HG03432 (cell line): ENCODE measurements around the gene GMPPA.
A peak's percentile ranks its signal among the peaks of the same experiment; 100 is the strongest.

Source experiments
- ATAC-seq: cut with Tn5 transposase; IDR thresholded peaks from one replicate; pipeline ENCODE4 v1.9.1; 2021; ENCODE audit warnings: mild to moderate bottlenecking, moderate library complexity; ENCODE audit not compliant: unreplicated experiment

GMPPA gene

DNA sequence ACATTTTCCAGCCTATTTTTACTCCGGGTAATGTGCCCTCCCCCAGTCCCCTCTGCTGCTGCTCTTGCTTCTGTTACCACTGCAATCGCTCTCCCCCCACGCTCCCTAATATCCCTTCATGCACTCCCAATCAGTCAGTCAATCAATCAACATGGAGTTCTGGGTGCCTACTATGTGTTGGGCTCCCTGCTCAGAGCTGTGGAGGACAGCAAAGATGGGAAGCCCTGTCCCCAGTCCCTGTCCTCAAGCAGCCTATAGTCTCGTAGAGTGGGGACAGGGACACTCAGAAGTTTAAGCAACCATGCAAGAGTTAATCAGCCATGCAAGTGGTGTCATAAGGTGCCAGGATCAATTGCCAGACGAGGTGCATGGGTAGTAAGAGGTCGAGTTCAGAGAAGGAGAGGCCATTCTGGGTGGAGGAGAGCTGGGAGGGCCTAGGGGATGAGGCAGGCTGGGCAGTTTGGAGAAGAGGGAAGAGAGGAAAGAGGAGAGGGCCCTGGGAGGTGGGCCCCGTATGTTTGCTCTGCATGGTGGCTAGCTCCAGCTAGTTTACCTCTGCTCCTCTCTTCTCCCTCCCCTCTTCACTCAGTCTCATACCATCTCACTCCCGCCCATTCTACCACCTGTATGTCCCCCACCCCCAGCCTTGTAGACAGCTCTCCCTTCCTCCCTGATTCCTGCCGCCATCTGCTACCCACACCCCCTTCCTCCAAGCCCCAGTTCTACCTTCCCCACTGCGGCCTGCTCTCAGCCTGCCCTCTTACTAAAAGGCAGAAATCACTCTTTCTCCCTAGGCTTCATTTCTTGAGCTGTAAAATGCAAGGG is 19.5 kb downstream of the GMPPA start:
- ATAC-seq: no peak

DNA sequence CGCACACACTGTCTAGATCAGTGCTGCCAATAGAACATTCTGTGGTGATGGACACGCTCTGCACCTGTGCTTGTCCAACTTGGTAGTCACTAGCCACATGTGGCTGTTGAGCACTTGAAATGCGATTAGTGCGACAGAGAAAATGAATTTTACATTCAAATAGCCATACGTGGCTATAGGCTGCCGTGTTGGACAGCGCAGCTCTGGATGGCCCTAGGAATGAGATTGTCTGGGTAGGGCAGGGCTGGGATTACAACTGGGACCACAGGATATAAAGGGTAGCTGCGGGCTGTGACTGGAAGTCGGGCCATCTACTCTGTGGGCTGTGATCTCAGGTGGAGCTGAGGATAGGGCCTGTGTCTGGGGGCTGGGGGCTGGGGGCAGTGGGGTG is 20.8 kb downstream of the GMPPA start:
- ATAC-seq: no peak

DNA sequence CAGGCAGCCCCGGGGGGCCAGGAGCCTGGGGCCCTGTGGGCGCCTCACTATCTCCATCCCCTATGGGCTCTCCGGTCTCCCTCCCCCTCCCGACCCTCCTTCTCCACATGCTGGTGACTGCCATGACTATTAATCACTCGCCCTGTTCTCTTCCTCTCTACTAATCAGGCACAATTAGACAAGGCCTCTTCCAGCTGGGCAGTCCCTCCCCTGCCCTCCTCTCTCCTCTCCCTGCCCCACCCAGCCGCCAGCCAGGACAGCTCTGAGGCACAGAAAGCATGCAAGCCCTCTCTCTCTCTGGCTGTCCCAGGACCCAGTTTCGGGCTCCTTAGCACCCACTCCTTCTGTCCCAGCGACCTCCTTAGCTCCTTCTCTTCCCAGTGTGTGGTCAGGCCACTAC is 21.4 kb downstream of the GMPPA start:
- ATAC-seq: no peak

DNA sequence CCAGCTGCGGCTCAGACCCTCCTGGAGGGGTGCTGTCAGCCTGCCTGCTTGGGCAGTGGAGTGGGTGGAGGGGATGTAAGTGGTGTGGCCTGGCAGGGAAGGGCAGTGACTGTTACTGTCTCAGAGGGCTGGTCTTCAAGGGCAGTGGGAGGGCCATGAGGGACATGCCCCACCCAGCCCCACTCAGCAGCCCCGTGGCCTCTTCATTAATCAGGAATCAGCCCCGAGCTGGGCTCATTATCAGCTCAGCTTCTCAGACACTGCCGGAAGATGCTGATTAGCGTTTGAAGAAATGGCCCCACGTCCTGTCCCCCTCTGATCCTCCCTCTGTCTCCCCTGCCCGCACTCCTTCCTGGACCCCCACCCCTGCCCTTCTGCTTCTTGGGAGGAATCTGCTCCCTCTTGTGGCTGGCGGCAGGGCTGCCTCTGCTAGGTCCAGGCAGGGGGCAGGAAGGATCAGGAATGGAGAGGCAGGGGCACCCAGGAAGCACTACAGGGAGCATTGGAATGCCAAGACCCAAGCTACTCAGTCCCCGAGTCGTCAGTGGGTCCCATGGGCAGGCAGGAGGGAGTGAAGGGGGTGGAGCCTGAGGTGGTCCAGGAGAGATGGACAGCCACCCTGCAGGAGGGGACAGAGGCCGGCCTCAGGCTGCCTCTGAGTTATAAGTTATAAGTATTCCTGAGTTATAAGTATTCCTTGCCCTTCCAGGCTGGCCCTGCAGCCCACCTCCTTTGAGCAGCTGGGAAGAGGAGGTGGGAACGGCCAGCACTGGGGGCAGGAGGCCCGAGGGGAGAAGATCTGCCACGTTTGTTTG is 22.6 kb downstream of the GMPPA start:
- ATAC-seq: no peak

DNA sequence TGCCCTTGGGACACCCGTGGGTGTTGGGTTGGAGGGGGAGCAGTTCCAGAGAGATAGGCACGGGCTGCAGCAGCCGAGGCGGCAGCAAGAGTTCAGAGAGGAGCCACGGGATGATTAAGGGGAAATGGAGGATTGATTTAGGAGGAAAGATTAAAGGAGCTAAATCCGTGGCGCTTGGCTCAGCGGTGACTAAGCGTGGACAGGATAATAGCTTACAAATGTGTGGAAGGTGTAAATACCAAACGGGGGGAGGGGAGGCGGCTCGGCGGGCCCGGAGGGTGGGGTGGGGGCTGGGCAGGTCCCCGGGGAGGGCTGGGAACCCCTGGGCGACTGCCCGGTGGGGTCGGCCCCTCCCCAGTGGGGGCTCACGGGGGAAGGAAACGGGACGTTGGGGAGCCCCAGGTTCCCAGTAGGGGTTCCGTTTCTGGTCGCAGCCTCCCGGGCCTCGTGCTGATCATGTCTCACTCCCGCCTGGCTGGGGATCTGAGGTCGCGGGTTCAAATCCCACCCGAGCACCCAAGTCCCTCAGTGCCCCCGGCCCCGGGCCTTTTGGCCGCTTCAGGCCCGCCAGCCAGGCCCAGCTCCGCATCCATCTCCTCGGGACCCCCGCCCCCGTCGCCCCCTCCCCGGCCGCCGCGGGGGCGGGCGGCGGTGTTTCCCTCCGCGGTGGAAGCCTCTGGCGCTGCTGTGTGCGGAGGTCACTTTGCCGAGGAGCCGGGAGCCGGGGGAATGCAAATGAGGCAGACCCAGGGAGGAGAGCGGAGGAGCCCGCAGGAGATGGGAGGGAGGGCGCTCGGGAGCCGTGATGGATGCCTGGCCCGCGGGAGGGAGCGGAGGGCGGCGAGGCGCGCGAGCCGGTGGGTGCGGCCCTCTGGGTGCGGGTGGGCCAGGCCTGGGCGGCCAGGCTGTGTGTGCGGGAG is 23.7 kb downstream of the GMPPA start:
- ATAC-seq: no peak

DNA sequence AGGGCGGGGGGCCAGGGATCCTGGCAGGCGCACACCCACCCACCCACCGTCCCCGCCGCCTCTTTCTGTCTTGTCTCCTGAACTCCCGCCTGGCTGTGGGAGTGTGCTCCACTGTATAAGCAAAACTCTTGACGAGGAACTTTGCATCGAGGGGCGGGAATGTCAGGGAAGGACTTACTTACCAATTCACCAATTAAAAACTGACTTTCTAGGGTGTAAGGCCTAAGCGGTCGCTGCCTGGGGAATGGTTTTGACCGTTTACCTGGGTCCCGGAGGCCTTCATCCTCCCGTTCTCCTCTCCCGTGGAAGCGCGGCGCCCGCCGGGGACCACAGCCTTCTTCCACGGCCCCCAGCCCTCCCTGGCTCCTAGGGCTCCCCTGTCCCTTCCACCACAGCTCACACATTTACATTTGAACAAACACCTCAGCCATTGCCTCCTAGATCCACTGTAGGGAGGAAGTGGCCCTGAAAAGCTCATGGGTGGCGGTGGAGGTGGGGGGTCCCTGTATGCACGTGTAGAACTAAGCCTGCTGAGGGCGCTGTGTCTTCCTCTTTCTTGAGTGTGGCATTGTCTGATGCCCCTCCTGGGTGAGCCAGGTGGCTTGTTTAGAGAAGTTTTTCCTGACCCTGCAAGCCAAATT is 24.5 kb downstream of the GMPPA start:
- ATAC-seq: no peak

DNA sequence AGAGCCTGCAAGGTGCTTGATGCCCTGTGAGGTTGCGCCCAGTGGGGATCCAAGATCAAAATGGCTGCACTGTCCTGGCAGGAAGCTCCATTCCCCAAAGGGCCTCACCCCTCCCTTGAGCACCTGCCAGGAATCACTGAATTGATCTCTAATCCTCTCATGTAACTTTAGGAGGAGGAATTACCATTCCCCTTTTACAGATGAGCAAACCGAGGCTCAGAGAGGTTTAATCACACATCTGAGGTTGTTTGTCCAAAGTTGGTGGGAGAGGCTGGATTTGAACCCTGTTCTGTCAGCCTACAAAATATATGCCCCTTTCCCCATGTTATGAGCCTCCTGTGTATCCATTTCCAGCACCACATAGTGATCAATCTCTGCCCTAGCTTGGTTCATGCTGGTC is 26.1 kb downstream of the GMPPA start:
- ATAC-seq: no peak

DNA sequence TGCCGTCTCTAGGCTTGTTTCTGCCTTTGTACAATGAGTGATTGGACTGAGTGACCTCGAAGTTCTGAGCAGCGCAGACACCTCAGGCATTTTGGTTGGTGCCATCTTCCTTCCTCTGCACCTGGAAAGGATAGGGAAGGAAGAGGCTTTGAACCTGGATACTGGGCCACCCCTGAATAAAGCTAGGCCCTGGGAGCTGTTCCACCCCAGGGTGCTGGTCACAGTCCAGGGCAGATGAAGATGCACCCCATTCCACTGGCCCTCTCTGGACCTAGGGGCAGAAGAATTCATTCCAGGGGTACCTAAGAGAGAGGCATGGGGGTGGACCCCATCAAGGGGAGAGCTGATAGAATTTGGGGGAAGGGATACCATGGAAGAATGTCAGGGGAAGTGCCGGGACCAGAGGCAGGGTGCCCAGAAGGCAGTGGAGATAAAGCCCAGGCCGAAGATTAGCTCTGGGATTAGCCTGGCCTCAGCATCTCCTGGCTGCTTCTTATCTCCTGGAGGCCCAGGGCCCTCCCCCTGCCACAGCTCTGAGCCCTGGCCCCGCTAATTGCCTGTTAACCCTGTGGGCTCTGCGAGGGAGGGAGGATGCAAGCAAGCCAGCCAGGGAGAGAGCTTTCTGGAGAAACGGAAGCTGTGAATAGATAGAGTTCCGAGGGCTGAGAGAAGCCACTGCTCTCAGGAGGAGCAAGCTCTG is 27.0 kb downstream of the GMPPA start:
- ATAC-seq: no peak

DNA sequence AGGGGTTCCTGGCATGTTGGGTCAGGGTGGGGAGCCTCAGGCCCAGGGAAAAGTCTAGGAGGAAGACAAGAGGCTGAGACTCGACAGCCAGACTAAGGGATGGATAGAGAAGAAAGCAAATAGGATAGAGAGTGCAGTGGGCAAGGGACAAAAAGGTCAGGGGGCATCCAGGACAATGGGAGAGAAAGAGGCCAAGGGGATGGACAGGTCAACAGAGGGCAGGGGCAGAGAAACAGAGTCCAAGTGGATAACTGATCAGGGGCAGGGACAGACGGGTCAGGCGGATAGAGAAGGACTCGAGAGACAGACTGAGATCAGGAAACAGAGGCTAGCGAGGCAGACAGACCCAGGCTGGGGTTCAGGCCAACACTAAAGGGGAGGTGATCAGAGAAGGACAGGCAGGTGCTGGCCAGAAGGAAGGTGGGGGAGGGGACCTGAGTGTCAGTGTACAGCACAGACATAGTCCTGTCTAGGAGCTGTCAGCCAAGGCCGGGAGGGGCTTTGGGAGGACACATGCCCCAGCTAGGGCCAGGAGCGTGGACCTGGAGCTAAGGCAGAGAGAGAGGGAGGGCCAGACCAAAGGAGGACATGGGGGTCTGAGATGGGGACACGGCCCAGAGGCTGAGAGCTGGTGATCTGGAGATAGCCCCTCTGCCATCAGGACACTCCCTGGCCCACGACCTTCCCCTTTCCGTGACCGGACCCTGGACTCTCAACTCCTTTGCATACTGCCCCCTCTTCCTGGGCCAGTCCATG is 27.8 kb downstream of the GMPPA start:
- no peak for ATAC-seq

DNA sequence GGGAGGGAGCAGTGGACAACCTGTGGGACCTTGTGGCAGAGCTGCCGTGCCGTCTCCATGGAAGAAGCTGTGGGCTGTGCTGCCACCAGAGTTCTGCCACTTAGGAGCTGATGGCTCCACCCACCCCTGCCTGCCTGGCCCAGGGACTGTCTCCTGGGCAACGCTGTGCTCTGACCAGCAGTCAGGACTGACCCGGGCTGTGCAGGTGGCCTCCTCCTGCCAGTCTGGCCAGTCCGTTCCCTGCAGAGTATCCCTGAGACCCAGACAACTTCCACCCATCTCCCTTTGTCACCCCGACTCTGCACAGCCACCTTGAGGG is 28.3 kb downstream of the GMPPA start:
- ATAC-seq: no peak

DNA sequence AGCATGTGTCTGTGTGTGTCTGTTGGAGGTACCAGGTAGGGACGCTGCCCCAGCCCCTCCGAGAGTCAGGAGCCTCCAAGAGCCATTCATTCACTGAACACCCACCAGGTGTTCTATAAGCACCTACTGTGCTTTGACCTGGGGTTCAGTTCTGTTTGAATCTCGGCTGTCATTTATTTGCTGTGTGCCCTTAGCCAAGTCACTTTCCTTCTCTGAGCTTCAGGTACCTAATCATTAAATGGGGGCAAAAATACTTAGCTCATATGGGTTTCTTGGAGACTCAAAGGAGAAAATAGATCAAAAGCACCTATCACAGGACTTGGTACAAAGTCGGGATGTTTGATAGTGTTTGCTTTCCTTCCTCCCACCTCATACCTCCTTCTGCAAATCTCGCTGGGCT is 28.8 kb downstream of the GMPPA start:
- ATAC-seq: no peak

DNA sequence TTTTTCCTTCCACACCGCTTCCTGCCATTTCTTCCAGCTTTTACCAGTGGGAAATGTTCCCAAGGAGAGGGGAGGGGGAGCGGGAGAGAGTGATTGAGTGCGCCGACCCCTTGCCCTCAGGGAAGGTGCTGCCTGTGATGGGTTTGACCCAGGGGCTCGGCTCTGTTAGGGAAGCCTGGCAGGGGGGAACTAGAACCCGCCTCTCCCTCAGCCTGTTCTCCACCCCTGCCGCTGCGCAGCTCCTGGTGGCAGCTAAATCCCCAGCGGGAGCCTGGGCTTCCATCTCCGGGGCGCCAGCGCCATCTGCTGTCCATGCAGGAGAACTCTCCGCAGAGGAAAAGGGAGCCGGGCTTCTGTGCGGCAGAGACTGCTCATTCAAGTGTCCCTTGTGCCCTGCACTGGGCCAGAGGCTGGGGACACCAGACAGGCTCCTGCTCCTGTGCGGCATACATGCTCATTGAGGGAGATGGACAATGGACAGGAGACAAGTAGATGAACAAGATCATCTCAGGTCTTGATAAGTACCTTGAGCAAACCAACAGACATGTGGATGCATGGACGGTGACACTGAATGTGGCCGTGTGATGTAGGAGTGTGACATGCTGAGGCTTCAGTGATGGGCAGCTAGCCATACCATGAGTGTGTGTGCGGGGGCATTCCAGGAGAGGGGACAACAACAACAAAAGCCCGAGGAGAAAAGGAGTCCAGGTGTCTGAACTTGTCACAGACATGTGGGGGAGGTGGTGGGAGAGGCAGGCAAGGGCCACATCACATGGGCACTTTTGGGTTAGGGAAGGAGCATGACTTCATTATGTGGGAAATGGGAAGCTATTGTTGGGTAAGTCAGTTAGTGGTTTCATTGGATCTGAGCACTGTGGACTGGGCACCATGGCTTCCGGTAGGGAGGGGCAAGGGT is 31.6 kb downstream of the GMPPA start:
- ATAC-seq: peak; percentile 91

DNA sequence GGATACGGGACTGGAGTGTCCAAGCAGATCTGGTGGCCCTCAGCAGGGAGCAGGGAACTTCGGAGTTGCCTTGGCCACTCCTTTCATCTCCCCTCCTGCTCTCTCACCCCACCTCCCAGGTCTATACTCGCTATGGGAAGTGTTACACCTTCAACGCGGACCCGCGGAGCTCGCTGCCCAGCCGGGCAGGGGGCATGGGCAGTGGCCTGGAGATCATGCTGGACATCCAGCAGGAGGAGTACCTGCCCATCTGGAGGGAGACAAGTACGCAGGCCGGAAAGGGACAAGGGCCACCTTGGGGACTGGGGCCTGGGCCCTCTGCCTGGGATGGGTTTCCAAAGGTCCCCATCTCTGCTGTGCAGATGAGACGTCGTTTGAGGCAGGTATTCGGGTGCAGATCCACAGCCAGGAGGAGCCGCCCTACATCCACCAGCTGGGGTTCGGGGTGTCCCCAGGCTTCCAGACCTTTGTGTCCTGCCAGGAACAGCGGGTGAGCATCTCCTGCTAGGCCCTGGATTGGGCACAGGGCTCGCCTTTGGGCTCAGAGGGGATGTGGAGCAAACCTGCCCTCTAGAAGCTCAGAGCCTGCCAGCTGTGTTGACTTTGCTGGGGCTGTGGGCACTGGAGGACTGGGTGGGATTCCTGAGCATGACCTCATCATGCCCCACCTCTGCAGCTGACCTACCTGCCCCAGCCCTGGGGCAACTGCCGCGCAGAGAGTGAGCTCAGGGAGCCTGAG is 33.1 kb downstream of the GMPPA start:
- ATAC-seq: no peak

DNA sequence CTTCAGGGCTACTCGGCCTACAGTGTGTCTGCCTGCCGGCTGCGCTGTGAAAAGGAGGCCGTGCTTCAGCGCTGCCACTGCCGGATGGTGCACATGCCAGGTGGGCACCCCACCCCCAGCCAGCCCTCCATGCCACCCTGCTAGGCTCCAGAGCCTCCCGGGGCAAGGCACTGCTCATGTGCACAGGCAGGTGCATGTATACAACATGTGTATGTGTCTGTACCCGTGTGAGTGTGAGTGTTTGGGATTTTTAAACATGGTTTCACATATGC is 33.6 kb downstream of the GMPPA start:
- no peak for ATAC-seq

DNA sequence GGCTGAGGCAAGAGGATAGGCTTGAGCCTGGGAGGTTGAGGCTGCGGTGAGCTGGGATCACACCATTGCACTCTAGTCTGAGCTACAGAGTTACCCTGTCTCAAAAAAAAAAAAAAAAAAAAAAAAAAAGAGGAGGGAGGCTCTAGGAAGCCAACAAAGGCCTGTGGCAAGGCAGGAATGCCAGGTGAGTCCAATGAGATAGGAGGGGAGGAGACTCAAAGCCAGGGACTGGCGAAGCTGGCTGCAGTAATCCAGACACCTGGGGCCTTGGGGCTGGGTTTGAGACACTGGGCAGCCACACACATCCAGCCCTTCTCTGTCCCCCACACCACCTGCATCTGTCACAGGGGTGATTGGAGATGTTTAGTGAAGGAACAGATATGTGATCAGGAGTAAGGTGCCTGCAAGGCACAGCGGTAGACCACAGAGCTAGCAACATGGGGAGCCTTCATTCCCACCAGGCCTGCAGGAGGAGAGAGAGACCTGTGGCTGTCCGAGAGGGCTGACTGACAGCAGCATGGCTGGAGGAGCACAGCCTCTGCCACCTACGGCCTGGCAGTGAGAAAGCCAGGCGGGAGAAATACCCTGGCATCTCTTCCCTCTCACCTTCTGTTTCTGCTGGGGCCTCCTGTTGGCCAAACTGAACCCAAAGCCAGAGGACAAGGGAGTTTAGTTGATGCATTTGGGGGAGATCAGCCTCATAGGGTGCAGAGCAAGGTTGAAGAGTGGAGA is 35.4 kb downstream of the GMPPA start:
- no peak for ATAC-seq

DNA sequence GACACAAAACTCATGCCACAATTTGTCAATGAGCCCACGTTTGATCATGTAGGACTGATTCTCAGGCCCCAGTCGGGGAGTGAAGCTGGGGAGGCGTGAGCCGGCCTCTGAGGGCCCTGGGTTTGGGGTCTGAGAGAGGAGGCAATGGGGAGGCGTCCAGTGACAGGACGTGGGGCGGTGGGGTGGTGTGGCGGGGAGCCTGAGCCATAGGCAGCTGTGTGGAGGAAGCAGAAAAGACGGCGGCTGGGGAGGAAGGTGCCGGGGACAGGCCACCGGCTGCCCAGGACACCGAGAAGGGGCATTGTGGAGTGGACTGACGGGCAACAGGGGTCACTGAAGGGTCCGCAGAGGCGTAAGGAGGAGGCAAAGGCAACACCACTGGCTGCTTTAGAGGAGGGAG is 37.7 kb downstream of the GMPPA start:
- ATAC-seq: no peak

DNA sequence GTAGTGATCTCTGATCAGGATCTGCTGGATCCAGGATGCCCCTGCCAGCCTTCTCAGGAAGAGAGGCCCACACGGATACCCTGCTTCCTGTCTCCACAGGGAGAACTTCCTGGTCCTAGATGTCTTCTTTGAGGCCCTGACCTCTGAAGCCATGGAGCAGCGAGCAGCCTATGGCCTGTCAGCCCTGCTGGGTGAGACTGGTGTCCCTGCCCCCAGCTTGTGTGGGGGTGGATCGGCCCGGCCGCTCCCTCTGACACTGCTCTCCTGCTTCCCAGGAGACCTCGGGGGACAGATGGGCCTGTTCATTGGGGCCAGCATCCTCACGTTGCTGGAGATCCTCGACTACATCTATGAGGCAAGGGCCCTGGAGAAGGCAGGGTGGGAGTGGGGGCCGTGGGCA is 38.3 kb downstream of the GMPPA start:
- ATAC-seq: no peak
